ENCODE results near the gene DUS1L. TPM values are rescaled to one million over a fixed set of nuclear protein-coding genes. Genes with fewer than 3 reads are reported as not detected.
A peak's percentile ranks its signal among the peaks of the same experiment; 100 is the strongest.

DUS1L gene
- total RNA-seq, 1 experiment from 2014 or later = 132 TPM

DNA sequence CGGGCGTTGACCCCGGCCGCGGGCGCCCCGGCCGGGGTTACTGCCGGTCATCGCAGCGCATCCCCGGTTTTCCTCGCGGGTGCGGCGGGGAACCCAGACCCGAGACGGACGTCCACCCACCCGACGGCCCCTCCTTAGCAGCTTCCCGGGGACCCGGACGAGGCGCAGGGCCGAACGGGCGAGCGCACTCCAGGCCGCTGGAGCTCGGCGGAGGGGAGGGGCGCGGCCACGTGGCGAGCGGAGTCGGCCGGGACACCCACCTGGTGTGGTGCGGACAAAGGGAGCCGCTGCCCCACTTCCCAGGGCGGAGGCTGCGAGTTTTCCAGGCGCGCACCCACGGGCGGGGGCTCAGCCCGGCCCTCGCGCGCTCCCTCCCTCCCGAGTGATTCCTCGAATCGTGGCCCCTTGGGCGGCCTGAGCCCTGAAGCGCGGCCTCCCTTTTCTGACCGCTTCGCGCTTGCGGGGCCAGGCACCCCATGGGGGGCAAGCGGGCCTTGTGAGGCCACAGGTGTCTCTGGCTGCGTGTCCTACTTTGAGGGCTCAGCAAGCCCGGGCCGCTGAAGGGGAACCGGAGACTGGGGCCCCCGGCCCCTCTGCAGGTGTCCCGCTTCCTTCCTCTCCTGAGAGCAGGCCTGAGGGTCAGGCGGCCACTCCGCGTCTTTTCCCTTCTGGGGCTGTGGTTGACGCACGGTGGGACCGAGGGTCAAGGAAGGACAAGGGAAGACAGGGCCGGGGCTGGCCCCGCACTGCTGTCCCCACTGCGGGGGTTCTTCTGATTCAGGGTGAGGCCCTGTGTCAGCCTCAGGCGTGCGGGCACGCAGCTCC is 33.5 kb upstream of the DUS1L start:
- TF ChIP-seq, protein P1, sequence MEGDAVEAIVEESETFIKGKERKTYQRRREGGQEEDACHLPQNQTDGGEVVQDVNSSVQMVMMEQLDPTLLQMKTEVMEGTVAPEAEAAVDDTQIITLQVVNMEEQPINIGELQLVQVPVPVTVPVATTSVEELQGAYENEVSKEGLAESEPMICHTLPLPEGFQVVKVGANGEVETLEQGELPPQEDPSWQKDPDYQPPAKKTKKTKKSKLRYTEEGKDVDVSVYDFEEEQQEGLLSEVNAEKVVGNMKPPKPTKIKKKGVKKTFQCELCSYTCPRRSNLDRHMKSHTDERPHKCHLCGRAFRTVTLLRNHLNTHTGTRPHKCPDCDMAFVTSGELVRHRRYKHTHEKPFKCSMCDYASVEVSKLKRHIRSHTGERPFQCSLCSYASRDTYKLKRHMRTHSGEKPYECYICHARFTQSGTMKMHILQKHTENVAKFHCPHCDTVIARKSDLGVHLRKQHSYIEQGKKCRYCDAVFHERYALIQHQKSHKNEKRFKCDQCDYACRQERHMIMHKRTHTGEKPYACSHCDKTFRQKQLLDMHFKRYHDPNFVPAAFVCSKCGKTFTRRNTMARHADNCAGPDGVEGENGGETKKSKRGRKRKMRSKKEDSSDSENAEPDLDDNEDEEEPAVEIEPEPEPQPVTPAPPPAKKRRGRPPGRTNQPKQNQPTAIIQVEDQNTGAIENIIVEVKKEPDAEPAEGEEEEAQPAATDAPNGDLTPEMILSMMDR (IDR thresholded peaks at IDR 0.05; ENCODE audit: unreplicated experiment) = no peak
- Mint-ChIP-seq H3K4me3 (ENCODE audit: low read depth, unreplicated experiment) (peak overlapping the region; percentile 87), H3K36me3 (ENCODE audit: insufficient read depth, unreplicated experiment) (peaks cover 80% of the 10 kb centered on the region), H3K27me3 (ENCODE audit: unreplicated experiment) (no peaks in the 10 kb centered on the region), H3K27ac (ENCODE audit: unreplicated experiment) (no peak overlapping the region), H3K9me3 (ENCODE audit: low read depth, unreplicated experiment) (no peaks in the 10 kb centered on the region), H3K4me1 (ENCODE audit: low read depth, unreplicated experiment) (peaks cover 14% of the 10 kb centered on the region)
- DNase-seq = no peak
- CTCF ChIA-PET = no interaction called here
- intact Hi-C loops (cut with micrococcal nuclease; ENCODE audit: unreplicated experiment) = no loop called here
- no TSS peak for BruUV-seq (replicated peaks)

DNA sequence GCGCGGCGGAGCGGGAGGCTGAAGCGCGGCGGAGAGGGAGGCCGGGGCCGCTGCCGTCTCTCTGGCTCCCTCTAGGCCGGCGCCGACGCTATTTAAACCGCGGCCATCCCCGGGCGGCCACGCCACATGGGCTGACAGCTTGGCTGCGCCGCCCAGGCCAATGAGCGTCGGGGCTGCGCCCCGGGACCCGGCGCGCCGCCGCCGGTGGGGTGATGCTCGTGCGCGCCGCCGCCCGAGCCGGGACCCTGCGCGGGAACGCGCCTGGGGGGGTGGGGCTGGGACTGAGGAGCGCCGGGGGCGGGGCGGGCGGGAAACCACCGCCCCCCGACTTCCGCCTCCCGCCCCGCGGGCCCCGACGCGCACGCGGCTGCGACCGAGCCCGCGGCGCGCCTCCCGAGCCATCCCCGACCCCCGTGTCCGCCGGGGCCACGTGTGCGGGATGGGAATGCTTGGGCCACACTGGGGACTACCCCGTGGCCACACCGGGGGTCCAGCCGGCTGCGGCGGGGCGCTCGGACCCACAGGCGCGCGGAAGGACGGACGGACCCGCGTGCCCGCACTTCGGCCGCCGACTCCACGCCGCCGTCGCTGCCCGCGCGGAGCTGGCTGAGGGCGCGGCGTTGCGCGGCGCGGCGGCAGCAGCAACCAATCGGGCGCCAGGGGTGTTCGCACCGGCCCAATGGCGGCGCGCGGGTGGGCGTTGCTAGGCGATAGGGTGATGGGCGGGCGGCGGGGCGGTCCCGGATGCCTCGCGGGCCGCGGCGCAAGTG is 32.8 kb upstream of the DUS1L start, which contains the start of gene FASN:
TSS of gene FASN (minus strand) at position 68 of the 770 bp plus-strand sequence. CDS start 1,791 bp downstream, outside the sequence.
- H3K27ac Mint-ChIP-seq (ENCODE audit: unreplicated experiment) = peak within 1 kb of the TSS; percentile 50
- DNase-seq = peak; percentile 97
- peaks cover 74% of the 10 kb centered on the region for H3K36me3 Mint-ChIP-seq (ENCODE audit: insufficient read depth, unreplicated experiment)
- no peaks in the 10 kb centered on the region for H3K27me3 Mint-ChIP-seq (ENCODE audit: unreplicated experiment)
- peaks cover 9% of the 10 kb centered on the region for H3K4me1 Mint-ChIP-seq (ENCODE audit: low read depth, unreplicated experiment)
- TF ChIP-seq, protein P1 (IDR thresholded peaks at IDR 0.05; ENCODE audit: unreplicated experiment) = no peak
- CTCF ChIA-PET = interaction anchor here (1.0 kb wide), 1 partner anchor 139 kb away, joined by 3 read pairs; no protein-coding TSS in a partner anchor
- intact Hi-C loops (cut with micrococcal nuclease; ENCODE audit: unreplicated experiment) = no loop called here
- H3K9me3 Mint-ChIP-seq (ENCODE audit: low read depth, unreplicated experiment) = no peaks in the 10 kb centered on the region
- H3K4me3 Mint-ChIP-seq (ENCODE audit: low read depth, unreplicated experiment) = peak within 1 kb of the TSS; percentile 87
- no TSS peak for BruUV-seq (replicated peaks)

DNA sequence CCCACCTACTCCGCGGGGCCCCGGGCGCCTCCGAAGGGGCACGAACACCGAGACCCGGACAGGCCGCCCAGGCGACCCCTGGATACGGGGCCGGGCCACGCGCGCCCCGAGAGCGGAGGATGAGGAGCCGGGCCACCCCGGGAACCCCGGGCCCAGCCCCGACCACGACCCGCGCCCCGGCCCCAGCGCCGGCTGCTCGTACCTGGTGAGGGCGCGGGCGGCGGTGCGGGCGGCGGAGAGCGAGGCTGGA is 32.2 kb upstream of the DUS1L start:
- intact Hi-C loops (cut with micrococcal nuclease; ENCODE audit: unreplicated experiment) = no loop called here
- H3K36me3 Mint-ChIP-seq (ENCODE audit: insufficient read depth, unreplicated experiment) = peaks cover 75% of the 10 kb centered on the region
- H3K9me3 Mint-ChIP-seq (ENCODE audit: low read depth, unreplicated experiment) = no peaks in the 10 kb centered on the region
- peak overlapping the region; percentile 50 for H3K27ac Mint-ChIP-seq (ENCODE audit: unreplicated experiment)
- peaks cover 9% of the 10 kb centered on the region for H3K4me1 Mint-ChIP-seq (ENCODE audit: low read depth, unreplicated experiment)
- DNase-seq = no peak
- TF ChIP-seq, protein P1 (IDR thresholded peaks at IDR 0.05; ENCODE audit: unreplicated experiment) = no peak
- no peaks in the 10 kb centered on the region for H3K27me3 Mint-ChIP-seq (ENCODE audit: unreplicated experiment)
- no TSS peak for BruUV-seq (replicated peaks)
- CTCF ChIA-PET = interaction anchor here (1.0 kb wide), 1 partner anchor 138 kb away, joined by 3 read pairs; no protein-coding TSS in a partner anchor
- H3K4me3 Mint-ChIP-seq (ENCODE audit: low read depth, unreplicated experiment) = peak overlapping the region; percentile 87

DNA sequence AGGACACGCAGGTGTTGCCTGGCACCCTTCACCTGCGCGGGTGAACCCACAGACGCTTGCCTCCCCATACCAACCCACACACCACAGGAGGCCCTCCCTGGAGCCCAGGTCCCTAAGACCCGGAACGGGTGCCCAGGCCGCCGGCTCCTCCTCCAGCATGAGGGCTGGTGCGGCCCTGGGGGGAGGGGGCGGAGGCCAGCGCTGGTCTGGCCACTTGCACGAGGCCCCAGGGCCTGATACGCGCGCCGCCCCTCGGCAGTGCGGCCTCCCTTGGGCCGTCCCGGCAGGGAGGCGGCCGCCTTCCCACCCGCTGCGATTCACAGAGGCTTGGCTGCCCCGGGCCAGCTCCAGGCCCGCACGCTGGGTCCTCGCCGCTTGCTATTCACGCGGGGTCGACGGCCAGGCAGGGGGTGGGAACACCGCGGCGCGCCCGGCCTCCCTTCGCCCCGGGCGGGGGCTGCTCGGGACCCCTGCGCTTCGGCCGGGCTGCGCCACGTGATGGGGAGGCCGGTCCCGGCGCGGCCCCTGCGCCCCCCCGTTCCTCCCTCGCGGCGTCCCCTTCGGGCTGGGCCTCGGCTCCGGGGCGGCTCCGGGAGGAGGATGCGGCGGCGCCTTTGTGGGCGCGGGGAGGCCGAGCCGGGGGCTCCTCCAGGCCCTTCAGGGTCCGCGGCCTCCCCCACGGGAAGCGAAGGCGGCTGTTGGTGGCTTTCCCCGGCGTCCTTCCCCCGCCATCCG is 31.7 kb upstream of the DUS1L start:
- CTCF ChIA-PET = interaction anchor here (1.0 kb wide), 1 partner anchor 138 kb away, joined by 3 read pairs; no protein-coding TSS in a partner anchor
- DNase-seq = peak; percentile 71
- Mint-ChIP-seq H3K4me1 (ENCODE audit: low read depth, unreplicated experiment) (peaks cover 9% of the 10 kb centered on the region), H3K4me3 (ENCODE audit: low read depth, unreplicated experiment) (peak overlapping the region; percentile 87), H3K27ac (ENCODE audit: unreplicated experiment) (no peak overlapping the region), H3K36me3 (ENCODE audit: insufficient read depth, unreplicated experiment) (peaks cover 77% of the 10 kb centered on the region), H3K9me3 (ENCODE audit: low read depth, unreplicated experiment) (no peaks in the 10 kb centered on the region), H3K27me3 (ENCODE audit: unreplicated experiment) (no peaks in the 10 kb centered on the region)
- intact Hi-C loops (cut with micrococcal nuclease; ENCODE audit: unreplicated experiment) = no loop called here
- TF ChIP-seq, protein P1 (IDR thresholded peaks at IDR 0.05; ENCODE audit: unreplicated experiment) = no peak
- TSS peak; percentile 54 for BruUV-seq (replicated peaks)

All from Calu3 (cell line).